ENCODE data around the gene SLIT1.

DNA sequence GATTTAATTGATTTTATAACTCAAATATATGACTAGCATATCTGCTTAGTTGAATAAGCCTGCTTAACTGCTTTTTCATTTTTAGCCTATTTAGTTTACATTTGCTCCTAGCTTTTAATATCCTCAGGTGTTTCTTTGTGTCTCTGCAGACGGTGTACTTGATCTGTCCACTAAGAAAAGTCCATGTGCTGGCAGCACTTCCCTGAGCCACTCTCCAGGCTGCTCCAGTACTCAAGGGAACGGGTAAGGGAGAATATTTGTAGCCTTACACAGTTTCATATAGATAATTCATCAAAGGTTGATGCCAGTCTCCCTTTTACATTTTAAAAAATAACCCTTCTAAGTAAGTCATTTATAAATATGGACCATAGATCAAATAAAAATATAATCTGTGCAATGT lies 233.8 kb downstream of the SLIT1 start:
- TF ChIP-seq, protein P1, sequence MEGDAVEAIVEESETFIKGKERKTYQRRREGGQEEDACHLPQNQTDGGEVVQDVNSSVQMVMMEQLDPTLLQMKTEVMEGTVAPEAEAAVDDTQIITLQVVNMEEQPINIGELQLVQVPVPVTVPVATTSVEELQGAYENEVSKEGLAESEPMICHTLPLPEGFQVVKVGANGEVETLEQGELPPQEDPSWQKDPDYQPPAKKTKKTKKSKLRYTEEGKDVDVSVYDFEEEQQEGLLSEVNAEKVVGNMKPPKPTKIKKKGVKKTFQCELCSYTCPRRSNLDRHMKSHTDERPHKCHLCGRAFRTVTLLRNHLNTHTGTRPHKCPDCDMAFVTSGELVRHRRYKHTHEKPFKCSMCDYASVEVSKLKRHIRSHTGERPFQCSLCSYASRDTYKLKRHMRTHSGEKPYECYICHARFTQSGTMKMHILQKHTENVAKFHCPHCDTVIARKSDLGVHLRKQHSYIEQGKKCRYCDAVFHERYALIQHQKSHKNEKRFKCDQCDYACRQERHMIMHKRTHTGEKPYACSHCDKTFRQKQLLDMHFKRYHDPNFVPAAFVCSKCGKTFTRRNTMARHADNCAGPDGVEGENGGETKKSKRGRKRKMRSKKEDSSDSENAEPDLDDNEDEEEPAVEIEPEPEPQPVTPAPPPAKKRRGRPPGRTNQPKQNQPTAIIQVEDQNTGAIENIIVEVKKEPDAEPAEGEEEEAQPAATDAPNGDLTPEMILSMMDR (IDR thresholded peaks at IDR 0.05 in 4 of 5, conservative IDR thresholded peaks at IDR 0.05 in 1 of 5) = no peak
- no peak for TF ChIP-seq POLR2A (IDR thresholded peaks at IDR 0.05)
